ENCODE data around the gene CGB5. TPM values are rescaled to one million over a fixed set of nuclear protein-coding genes. Genes with fewer than 3 reads are reported as not detected.

The CGB5 gene
- total and polyA plus RNA-seq, 9 of the 15 experiments (the other 6 are each of a cell fraction or from before 2014, with no cell fraction given): not detected

DNA sequence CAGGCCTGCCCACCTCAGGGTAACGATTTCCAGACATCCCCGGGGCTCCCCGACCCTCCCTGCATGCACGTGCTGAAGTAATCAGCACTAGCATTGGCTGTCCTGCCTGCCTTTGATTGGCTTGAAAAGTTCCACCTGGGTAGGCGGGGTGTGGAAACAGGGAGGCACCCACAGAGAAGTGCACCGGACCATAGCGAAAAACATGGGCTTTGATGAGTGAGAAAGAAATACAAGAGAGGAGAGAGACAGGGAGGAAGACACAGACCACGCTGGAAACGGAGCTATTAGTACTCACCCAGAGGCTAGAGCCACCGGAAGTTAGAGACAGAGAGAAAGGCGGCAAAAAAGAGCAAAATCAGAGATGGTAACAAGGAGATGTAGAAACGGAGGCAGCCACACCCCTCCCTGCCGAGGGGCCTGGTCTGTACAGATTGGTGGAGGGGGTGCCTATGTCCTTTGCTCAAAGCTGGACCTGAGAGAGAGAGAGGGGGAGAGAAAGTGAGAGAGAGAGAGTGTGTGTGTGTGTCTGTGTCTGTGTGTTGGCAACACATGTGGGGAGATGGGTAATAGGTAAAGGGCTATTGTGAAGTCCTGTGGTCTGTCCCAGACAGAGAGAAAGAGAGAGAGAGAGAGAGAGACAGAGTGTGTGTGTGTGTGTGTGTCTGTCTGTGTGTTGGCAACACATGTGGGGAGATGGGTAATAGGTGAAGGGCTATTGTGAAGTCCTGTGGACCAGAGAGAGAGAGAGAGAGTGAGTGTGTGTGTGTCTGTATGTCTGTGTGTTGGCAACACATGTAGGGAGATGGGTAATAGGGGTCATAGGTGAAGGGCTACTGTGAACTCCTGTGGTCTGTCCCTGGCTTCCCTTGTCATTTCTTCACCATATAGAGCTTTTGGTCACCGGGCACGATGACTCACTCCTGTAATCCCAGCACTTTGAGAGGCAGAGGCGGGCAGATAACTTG is 22.4 kb upstream of the CGB5 start:
- FAIRE-seq: no peak
- Histone ChIP-seq H2AFZ (ENCODE audit: low read depth, low read length) (no peak overlapping the region), H3K9me3 (replicated peaks; ENCODE audit: control insufficient read depth, insufficient read depth, low read depth, low read length) (no peaks in the 10 kb centered on the region), H3K27ac (ENCODE audit: extremely low read depth, low read depth, low read length) (no peak overlapping the region), H3K9me1 (ENCODE audit: control insufficient read depth, insufficient read depth, low read length) (peaks cover 7% of the 10 kb centered on the region), H3K4me2 (ENCODE audit: insufficient read depth, low read length) (no peak overlapping the region), H3K4me3 (no peak overlapping the region), H3K27me3 (ENCODE audit: control insufficient read depth in 2 of 2, insufficient read depth in 2 of 2, low read length in 2 of 2) (no peaks in the 10 kb centered on the region), H3K4me1 (replicated peaks in 1 of 2; ENCODE audit: control insufficient read depth in 2 of 2, insufficient read depth in 2 of 2, low read length in 2 of 2) (peaks cover 21 to 48% of the 10 kb centered on the region in 2 experiments; a peak in 4 of 5 replicates), H3K9ac (ENCODE audit: insufficient read depth in 1 of 2, low read depth in 2 of 2, low read length in 2 of 2) (peak overlapping the region in 1 of 2 experiments; percentile 61; a peak in 1 of 4 replicates), H4K20me1 (replicated peaks; ENCODE audit: control insufficient read depth, insufficient read depth, low read length) (peaks cover 9% of the 10 kb centered on the region; the same call in 1 of the 2 replicates), H3K36me3 (ENCODE audit: control insufficient read depth, insufficient read depth, low read length) (peaks cover 4% of the 10 kb centered on the region; the same call in 1 of the 3 replicates), H3K79me2 (ENCODE audit: control insufficient read depth, insufficient read depth, low read length) (no peaks in the 10 kb centered on the region)
- in situ Hi-C loops (cut with MboI) (no loop called here), intact Hi-C loops (cut with micrococcal nuclease) (no loop called here)
- BruUV-seq (replicated peaks): no TSS peak
- peak in 1 of 4 experiments; percentile 42 for DNase-seq (ENCODE audit: extremely low read depth in 1 of 4, low spot score in 3 of 4)
- WGBS (ENCODE audit: insufficient coverage, low coverage, missing lambda C conversion rate): 4% methylated on average over 16 of the region's 16 CpGs
- ChIA-PET CTCF (ENCODE audit: low intra/inter-chr PET ratio) (interaction anchor here (0.5 kb wide), 1 partner anchor 146 kb away, joined by 4 read pairs; no protein-coding TSS in a partner anchor), POLR2A (interaction anchor here (0.6 to 0.8 kb wide), 2 partner anchors 23 to 74 kb away, joined by 3 read pairs; no protein-coding TSS in a partner anchor)
- ATAC-seq: no peak
- TF ChIP-seq LARP7 (IDR thresholded peaks at IDR 0.05) (0 out of 2 replicates have a peak, but pooled peaks have one; percentile 49), POLR2A (conservative IDR thresholded peaks at IDR 0.05) (peak; percentile 45; the same call in 1 of the 2 replicates), NCOA4 (IDR thresholded peaks at IDR 0.05; ENCODE audit: partially characterized antibody) (peak; percentile 34), SUPT5H (IDR thresholded peaks at IDR 0.05) (0 out of 2 replicates have a peak, but pooled peaks have one; percentile 34), JUND (IDR thresholded peaks at IDR 0.05; ENCODE audit: borderline replicate concordance, low read depth, low read length) (peak; percentile 69), JUND (tag; IDR thresholded peaks at IDR 0.05; ENCODE audit: borderline replicate concordance, low read depth, low read length) (peak; percentile 0; the same call in 1 of the 3 replicates), ZNF347 (CRISPR knock-in tag; IDR thresholded peaks at IDR 0.05; ENCODE audit: low read depth) (no peak), JUN (IDR thresholded peaks at IDR 0.05; ENCODE audit: borderline replicate concordance, low read depth, low read length) (peak; percentile 59; the same call in 1 of the 2 replicates), JUN (CRISPR knock-in tag; IDR thresholded peaks at IDR 0.05; ENCODE audit: borderline replicate concordance) (no peak), PHB (CRISPR knock-in tag; IDR thresholded peaks at IDR 0.05) (no peak), SETDB1 (IDR thresholded peaks at IDR 0.05; ENCODE audit: low read length) (no peak), SMARCA5 (IDR thresholded peaks at IDR 0.05) (peak; percentile 54; the same call in 1 of the 2 replicates), BHLHE40 (IDR thresholded peaks at IDR 0.05; ENCODE audit: low read length) (peak; percentile 53), DPF2 (IDR thresholded peaks at IDR 0.05) (peak; percentile 48; the same call in 1 of the 2 replicates)
- TF ChIP-seq, protein P1, sequence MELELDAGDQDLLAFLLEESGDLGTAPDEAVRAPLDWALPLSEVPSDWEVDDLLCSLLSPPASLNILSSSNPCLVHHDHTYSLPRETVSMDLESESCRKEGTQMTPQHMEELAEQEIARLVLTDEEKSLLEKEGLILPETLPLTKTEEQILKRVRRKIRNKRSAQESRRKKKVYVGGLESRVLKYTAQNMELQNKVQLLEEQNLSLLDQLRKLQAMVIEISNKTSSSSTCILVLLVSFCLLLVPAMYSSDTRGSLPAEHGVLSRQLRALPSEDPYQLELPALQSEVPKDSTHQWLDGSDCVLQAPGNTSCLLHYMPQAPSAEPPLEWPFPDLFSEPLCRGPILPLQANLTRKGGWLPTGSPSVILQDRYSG (tag; conservative IDR thresholded peaks at IDR 0.05; ENCODE audit: low read depth): no peak
- TF ChIP-seq, protein P2, sequence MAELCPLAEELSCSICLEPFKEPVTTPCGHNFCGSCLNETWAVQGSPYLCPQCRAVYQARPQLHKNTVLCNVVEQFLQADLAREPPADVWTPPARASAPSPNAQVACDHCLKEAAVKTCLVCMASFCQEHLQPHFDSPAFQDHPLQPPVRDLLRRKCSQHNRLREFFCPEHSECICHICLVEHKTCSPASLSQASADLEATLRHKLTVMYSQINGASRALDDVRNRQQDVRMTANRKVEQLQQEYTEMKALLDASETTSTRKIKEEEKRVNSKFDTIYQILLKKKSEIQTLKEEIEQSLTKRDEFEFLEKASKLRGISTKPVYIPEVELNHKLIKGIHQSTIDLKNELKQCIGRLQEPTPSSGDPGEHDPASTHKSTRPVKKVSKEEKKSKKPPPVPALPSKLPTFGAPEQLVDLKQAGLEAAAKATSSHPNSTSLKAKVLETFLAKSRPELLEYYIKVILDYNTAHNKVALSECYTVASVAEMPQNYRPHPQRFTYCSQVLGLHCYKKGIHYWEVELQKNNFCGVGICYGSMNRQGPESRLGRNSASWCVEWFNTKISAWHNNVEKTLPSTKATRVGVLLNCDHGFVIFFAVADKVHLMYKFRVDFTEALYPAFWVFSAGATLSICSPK (IDR thresholded peaks at IDR 0.05; ENCODE audit: borderline replicate concordance): 0 out of 2 replicates have a peak, but pooled peaks have one; percentile 71
- TF ChIP-seq, protein P3, sequence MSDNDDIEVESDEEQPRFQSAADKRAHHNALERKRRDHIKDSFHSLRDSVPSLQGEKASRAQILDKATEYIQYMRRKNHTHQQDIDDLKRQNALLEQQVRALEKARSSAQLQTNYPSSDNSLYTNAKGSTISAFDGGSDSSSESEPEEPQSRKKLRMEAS (CRISPR knock-in tag; IDR thresholded peaks at IDR 0.05): peak; percentile 23; the same call in 1 of the 2 replicates
- TF ChIP-seq, protein P4, sequence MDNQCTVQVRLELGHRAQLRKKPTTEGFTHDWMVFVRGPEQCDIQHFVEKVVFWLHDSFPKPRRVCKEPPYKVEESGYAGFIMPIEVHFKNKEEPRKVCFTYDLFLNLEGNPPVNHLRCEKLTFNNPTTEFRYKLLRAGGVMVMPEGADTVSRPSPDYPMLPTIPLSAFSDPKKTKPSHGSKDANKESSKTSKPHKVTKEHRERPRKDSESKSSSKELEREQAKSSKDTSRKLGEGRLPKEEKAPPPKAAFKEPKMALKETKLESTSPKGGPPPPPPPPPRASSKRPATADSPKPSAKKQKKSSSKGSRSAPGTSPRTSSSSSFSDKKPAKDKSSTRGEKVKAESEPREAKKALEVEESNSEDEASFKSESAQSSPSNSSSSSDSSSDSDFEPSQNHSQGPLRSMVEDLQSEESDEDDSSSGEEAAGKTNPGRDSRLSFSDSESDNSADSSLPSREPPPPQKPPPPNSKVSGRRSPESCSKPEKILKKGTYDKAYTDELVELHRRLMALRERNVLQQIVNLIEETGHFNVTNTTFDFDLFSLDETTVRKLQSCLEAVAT (IDR thresholded peaks at IDR 0.05): 0 out of 4 replicates have a peak, but pooled peaks of 1 of the 2 experiments have one; percentile 44

All from K562 (cell line).